ENCODE measurements around the gene ALOX5.
"Not testable (repeated sequence)": the region's sequence is repeated elsewhere in the genome, so short reads cannot be mapped to it uniquely, and the experiment has no call there.

DNA sequence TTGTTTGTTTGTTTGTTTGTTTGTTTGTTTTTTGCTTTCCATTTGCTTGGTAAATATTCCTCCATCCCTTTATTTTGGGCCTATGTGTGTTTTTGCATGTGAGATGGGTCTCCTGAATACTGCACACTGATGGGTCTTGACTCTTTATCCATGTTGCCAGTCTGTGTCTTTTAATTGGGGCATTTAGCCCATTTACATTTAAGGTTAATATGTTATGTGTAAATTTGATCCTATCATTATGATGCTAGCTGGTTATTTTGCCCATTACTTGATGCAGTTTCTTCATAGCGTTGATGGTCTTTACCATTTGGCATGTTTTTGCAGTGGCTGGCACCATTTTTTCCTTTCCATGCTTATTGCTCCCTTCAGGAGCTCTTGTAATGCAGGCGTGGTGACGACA, 42.2 kb upstream of the ALOX5 start:
- TF ChIP-seq, protein P1, sequence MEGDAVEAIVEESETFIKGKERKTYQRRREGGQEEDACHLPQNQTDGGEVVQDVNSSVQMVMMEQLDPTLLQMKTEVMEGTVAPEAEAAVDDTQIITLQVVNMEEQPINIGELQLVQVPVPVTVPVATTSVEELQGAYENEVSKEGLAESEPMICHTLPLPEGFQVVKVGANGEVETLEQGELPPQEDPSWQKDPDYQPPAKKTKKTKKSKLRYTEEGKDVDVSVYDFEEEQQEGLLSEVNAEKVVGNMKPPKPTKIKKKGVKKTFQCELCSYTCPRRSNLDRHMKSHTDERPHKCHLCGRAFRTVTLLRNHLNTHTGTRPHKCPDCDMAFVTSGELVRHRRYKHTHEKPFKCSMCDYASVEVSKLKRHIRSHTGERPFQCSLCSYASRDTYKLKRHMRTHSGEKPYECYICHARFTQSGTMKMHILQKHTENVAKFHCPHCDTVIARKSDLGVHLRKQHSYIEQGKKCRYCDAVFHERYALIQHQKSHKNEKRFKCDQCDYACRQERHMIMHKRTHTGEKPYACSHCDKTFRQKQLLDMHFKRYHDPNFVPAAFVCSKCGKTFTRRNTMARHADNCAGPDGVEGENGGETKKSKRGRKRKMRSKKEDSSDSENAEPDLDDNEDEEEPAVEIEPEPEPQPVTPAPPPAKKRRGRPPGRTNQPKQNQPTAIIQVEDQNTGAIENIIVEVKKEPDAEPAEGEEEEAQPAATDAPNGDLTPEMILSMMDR (conservative IDR thresholded peaks at IDR 0.05; ENCODE audit: low read depth, low read length): not testable (repeated sequence)
- TF ChIP-seq EZH2 (IDR thresholded peaks at IDR 0.05; ENCODE audit: borderline replicate concordance, low read depth, low read length, poor library complexity, severe bottlenecking): not testable (repeated sequence)
